SK-N-SH (cell line): ENCODE measurements around the gene CNRIP1.

Source experiments
- CHD2 ChIP-seq: fragments of 150-350 bp; IDR thresholded peaks from 2 replicates; pipeline ENCODE4 v1.6.1; 2018; ENCODE audit warnings: low read length; ENCODE audit not compliant: partially characterized antibody
- CTCF ChIP-seq: fragments of 200-600 bp; sonication (generic); IDR thresholded peaks from 2 replicates; pipeline ENCODE4 v1.6.1; 2017; ENCODE audit warnings: antibody characterized with exemption, mild to moderate bottlenecking, moderate library complexity
- EZH2phosphoT487 ChIP-seq: fragments of 200-600 bp; sonication (generic); IDR thresholded peaks from 2 replicates; pipeline ENCODE4 v1.6.1; 2017; ENCODE audit warnings: low read depth, mixed run types, mild to moderate bottlenecking, antibody characterized with exemption, moderate library complexity, borderline replicate concordance
- GATA2 ChIP-seq: sonication (generic); formaldehyde crosslinking; IDR thresholded peaks from 2 replicates; pipeline ENCODE4 v1.5.0; 2020; ENCODE audit warnings: mild to moderate bottlenecking, missing genetic modification reagents
- JUND ChIP-seq: IDR thresholded peaks from 2 replicates; pipeline ENCODE4 v1.4.0; 2012
- MXI1 ChIP-seq: IDR thresholded peaks from 2 replicates; pipeline ENCODE4 v1.6.1; 2012; ENCODE audit warnings: mild to moderate bottlenecking, low read depth, low read length, improper control_type of control experiment
- NFIC ChIP-seq: IDR thresholded peaks from 2 replicates; pipeline ENCODE4 v1.4.0; 2012; ENCODE audit warnings: borderline replicate concordance
- PBX3 ChIP-seq: IDR thresholded peaks from 2 replicates; pipeline ENCODE4; 2012
- POLR2AphosphoS5 ChIP-seq: IDR thresholded peaks from 2 replicates; pipeline ENCODE4 v1.6.1; 2012; ENCODE audit warnings: low read depth, low read length
- RAD21 ChIP-seq: IDR thresholded peaks from 2 replicates; pipeline ENCODE4 v1.6.1; 2012; ENCODE audit warnings: mild to moderate bottlenecking, low read length
- TAF1 ChIP-seq: IDR thresholded peaks from 2 replicates; pipeline ENCODE4 v1.6.1; 2012; ENCODE audit warnings: low read depth, mild to moderate bottlenecking, low read length, moderate library complexity, borderline replicate concordance
- USF2 ChIP-seq: fragments of 150-350 bp; IDR thresholded peaks from 2 replicates; pipeline ENCODE4 v1.6.1; 2017; ENCODE audit warnings: antibody characterized with exemption, low read length, low read depth, borderline replicate concordance

- no peak for TF ChIP-seq TAF1
- TF ChIP-seq RAD21, result no peak
- TF ChIP-seq CHD2, result no peak
- TF ChIP-seq CTCF, result no peak
- TF ChIP-seq GATA2, result no peak
- TF ChIP-seq POLR2AphosphoS5, result no peak
- TF ChIP-seq NFIC, result no peak
- no peak for TF ChIP-seq EZH2phosphoT487
- no peak for TF ChIP-seq MXI1
- TF ChIP-seq USF2, result no peak
- no peak for TF ChIP-seq PBX3
- TF ChIP-seq JUND, result no peak
These were observed 39.0 kb downstream of the CNRIP1 start for GRCh38 chr2:68280796-68281195.
